ENCODE measurements around the gene FAM120C. TPM values are rescaled to one million over a fixed set of nuclear protein-coding genes. Genes with fewer than 3 reads are reported as not detected.

The FAM120C gene
- total RNA-seq, 4 donors from 2014 or later = 4.6 to 7.7 (median 6.8) TPM

- H3K27me3 ChIP-seq = no peaks in the 10 kb centered on the region
- H3K9me3 ChIP-seq = no peaks in the 10 kb centered on the region
- H3K4me3 ChIP-seq = no peak overlapping the region
- H3K27ac ChIP-seq = no peak overlapping the region
- TF ChIP-seq EP300 (IDR thresholded peaks at IDR 0.05) (no peak), POLR2AphosphoS5 (IDR thresholded peaks at IDR 0.05) (no peak), CTCF (IDR thresholded peaks at IDR 0.05) (no peak), POLR2A (IDR thresholded peaks at IDR 0.05) (no peak)
- no peaks in the 10 kb centered on the region for H3K4me1 ChIP-seq
- no peaks in the 10 kb centered on the region for H3K36me3 ChIP-seq
- 13 to 29% methylated on average over 2 of the region's 4 CpGs for WGBS, 2 donors (ENCODE audit: low coverage in 1 of 2)
- no peak for ATAC-seq
These were observed 16.1 kb downstream of the FAM120C start for GRCh38 chrX:54166915-54167314.

GRCh38 chrX:54157561-54157960 is 25.5 kb downstream of the FAM120C start:
- Histone ChIP-seq H3K4me1 (no peaks in the 10 kb centered on the region), H3K9me3 (no peaks in the 10 kb centered on the region), H3K27ac (no peak overlapping the region), H3K36me3 (peaks cover 0 to 40% of the 10 kb centered on the region in 2 donors), H3K4me3 (no peak overlapping the region), H3K27me3 (no peaks in the 10 kb centered on the region)
- no peak for ATAC-seq
- no peak for TF ChIP-seq EP300 (IDR thresholded peaks at IDR 0.05)
- TF ChIP-seq POLR2A (IDR thresholded peaks at IDR 0.05) = no peak
- no peak for TF ChIP-seq CTCF (IDR thresholded peaks at IDR 0.05)
- TF ChIP-seq POLR2AphosphoS5 (IDR thresholded peaks at IDR 0.05) = no peak

- Histone ChIP-seq H3K36me3 (peaks cover 0 to 51% of the 10 kb centered on the region in 2 donors), H3K27me3 (no peaks in the 10 kb centered on the region)
- WGBS, 2 donors (ENCODE audit: low coverage in 1 of 2) = 50 to 88% methylated on average over 2 of the region's 2 CpGs
These were observed 48.8 kb downstream of the FAM120C start for GRCh38 chrX:54134269-54134668.

GRCh38 chrX:54116391-54116790 is 66.7 kb downstream of the FAM120C start:
- TF ChIP-seq EP300 (IDR thresholded peaks at IDR 0.05) = no peak
- TF ChIP-seq POLR2A (IDR thresholded peaks at IDR 0.05) = no peak
- no peak for TF ChIP-seq CTCF (IDR thresholded peaks at IDR 0.05)
- no peak for TF ChIP-seq POLR2AphosphoS5 (IDR thresholded peaks at IDR 0.05)
- Histone ChIP-seq H3K27ac (no peak overlapping the region), H3K4me3 (no peak overlapping the region), H3K4me1 (no peaks in the 10 kb centered on the region), H3K9me3 (no peaks in the 10 kb centered on the region), H3K27me3 (no peaks in the 10 kb centered on the region), H3K36me3 (no peaks in the 10 kb centered on the region)
- 90 to 91% methylated on average over 4 to 7 of the region's 7 CpGs for WGBS, 2 donors (ENCODE audit: low coverage in 1 of 2)
- no peak for ATAC-seq

More at GRCh38 chrX:54134269-54134668, 48.8 kb downstream of the FAM120C start:
- Histone ChIP-seq H3K27ac (no peak overlapping the region), H3K9me3 (no peaks in the 10 kb centered on the region), H3K4me3 (no peak overlapping the region), H3K4me1 (no peaks in the 10 kb centered on the region)
- TF ChIP-seq EP300 (IDR thresholded peaks at IDR 0.05) (no peak), POLR2AphosphoS5 (IDR thresholded peaks at IDR 0.05) (no peak), POLR2A (IDR thresholded peaks at IDR 0.05) (no peak), CTCF (IDR thresholded peaks at IDR 0.05) (no peak)
- no peak for ATAC-seq

GRCh38 chrX:54093571-54093970 is 89.5 kb downstream of the FAM120C start:
- no peaks in the 10 kb centered on the region for H3K27me3 ChIP-seq
- no peak overlapping the region for H3K27ac ChIP-seq
- no peak overlapping the region for H3K4me3 ChIP-seq
- ATAC-seq = no peak
- TF ChIP-seq CTCF (IDR thresholded peaks at IDR 0.05) (no peak), POLR2AphosphoS5 (IDR thresholded peaks at IDR 0.05) (no peak), POLR2A (IDR thresholded peaks at IDR 0.05) (no peak), EP300 (IDR thresholded peaks at IDR 0.05) (no peak)
- H3K4me1 ChIP-seq = no peaks in the 10 kb centered on the region
- no peaks in the 10 kb centered on the region for H3K9me3 ChIP-seq
- H3K36me3 ChIP-seq = peaks cover 0 to 8% of the 10 kb centered on the region in 2 donors
- WGBS, 2 donors (ENCODE audit: low coverage in 1 of 2) = 70 to 74% methylated on average over 2 of the region's 2 CpGs

All from gastroesophageal sphincter (tissue), 4 donors.